ENCODE measurements around the gene SHC1. TPM values are rescaled to one million over a fixed set of nuclear protein-coding genes. Genes with fewer than 3 reads are reported as not detected.

The SHC1 gene
- polyA plus RNA-seq, 1 of the 3 experiments (the other 2 are of a cell fraction), result 338 TPM

- peak; percentile 81 for TF ChIP-seq FOSL2 (IDR thresholded peaks at IDR 0.05; ENCODE audit: borderline replicate concordance, low read depth)
- TF ChIP-seq, protein P1, sequence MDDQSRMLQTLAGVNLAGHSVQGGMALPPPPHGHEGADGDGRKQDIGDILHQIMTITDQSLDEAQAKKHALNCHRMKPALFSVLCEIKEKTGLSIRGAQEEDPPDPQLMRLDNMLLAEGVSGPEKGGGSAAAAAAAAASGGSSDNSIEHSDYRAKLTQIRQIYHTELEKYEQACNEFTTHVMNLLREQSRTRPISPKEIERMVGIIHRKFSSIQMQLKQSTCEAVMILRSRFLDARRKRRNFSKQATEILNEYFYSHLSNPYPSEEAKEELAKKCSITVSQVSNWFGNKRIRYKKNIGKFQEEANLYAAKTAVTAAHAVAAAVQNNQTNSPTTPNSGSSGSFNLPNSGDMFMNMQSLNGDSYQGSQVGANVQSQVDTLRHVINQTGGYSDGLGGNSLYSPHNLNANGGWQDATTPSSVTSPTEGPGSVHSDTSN (IDR thresholded peaks at IDR 0.05), result peak; percentile 54
- peak; percentile 64; the same call in 1 of the 2 replicates for TF ChIP-seq MAX (IDR thresholded peaks at IDR 0.05; ENCODE audit: low read depth)
- peak; percentile 68; the same call in 1 of the 2 replicates for TF ChIP-seq NFIC (IDR thresholded peaks at IDR 0.05; ENCODE audit: borderline replicate concordance)
- TF ChIP-seq FOXM1 (IDR thresholded peaks at IDR 0.05; ENCODE audit: low read depth), result peak; percentile 59; the same call in 1 of the 2 replicates
- TF ChIP-seq SMC3 (IDR thresholded peaks at IDR 0.05; ENCODE audit: low read depth, low read length), result 0 out of 2 replicates have a peak, but pooled peaks have one; percentile 2
- no peak; the same call in 1 of the 2 replicates for TF ChIP-seq TEAD4 (IDR thresholded peaks at IDR 0.05; ENCODE audit: borderline replicate concordance, insufficient read depth)
- TF ChIP-seq EP300 (IDR thresholded peaks at IDR 0.05; ENCODE audit: borderline replicate concordance in 1 of 2, low read depth in 1 of 2, low read length in 1 of 2), result peak in 1 of 2 experiments; percentile 50; a peak in 3 of 4 replicates
- TF ChIP-seq, protein P2, sequence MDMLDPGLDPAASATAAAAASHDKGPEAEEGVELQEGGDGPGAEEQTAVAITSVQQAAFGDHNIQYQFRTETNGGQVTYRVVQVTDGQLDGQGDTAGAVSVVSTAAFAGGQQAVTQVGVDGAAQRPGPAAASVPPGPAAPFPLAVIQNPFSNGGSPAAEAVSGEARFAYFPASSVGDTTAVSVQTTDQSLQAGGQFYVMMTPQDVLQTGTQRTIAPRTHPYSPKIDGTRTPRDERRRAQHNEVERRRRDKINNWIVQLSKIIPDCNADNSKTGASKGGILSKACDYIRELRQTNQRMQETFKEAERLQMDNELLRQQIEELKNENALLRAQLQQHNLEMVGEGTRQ (IDR thresholded peaks at IDR 0.05; ENCODE audit: borderline replicate concordance, low read depth, low read length), result no peak
- TF ChIP-seq RFX5 (IDR thresholded peaks at IDR 0.05; ENCODE audit: low read length), result peak; percentile 68; the same call in 1 of the 2 replicates
- TF ChIP-seq RAD21 (IDR thresholded peaks at IDR 0.05; ENCODE audit: low read length), result no peak
- peak; percentile 55; the same call in 1 of the 2 replicates for TF ChIP-seq TCF12 (IDR thresholded peaks at IDR 0.05)
- 0 out of 2 replicates have a peak, but pooled peaks have one; percentile 31 for TF ChIP-seq NRF1 (IDR thresholded peaks at IDR 0.05; ENCODE audit: low read depth, low read length)
- peak; percentile 95 for TF ChIP-seq JUND (IDR thresholded peaks at IDR 0.05)
- no peak for TF ChIP-seq EZH2phosphoT487 (IDR thresholded peaks at IDR 0.05; ENCODE audit: borderline replicate concordance, low read depth)
- 0 out of 2 replicates have a peak, but pooled peaks have one; percentile 28 for TF ChIP-seq REST (IDR thresholded peaks at IDR 0.05; ENCODE audit: low read depth, low read length)
- no peak for TF ChIP-seq MEF2A (IDR thresholded peaks at IDR 0.05; ENCODE audit: borderline replicate concordance, low read depth)
- peak; percentile 74 for TF ChIP-seq TAF1 (IDR thresholded peaks at IDR 0.05; ENCODE audit: borderline replicate concordance, low read depth, low read length)
- no peak for TF ChIP-seq IRF3 (IDR thresholded peaks at IDR 0.05; ENCODE audit: low read depth, low read length)
- peak; percentile 64 for TF ChIP-seq MXI1 (IDR thresholded peaks at IDR 0.05; ENCODE audit: low read depth, low read length)
- peak; percentile 33; the same call in 1 of the 2 replicates for TF ChIP-seq RCOR1 (IDR thresholded peaks at IDR 0.05; ENCODE audit: low read length)
- TF ChIP-seq ZBTB33 (IDR thresholded peaks at IDR 0.05; ENCODE audit: borderline replicate concordance, low read depth), result peak; percentile 31; the same call in 1 of the 2 replicates
- no peak for TF ChIP-seq FOXJ3 (CRISPR knock-in tag; IDR thresholded peaks at IDR 0.05)
These were observed 30.3 kb upstream of the SHC1 start (continued) for GRCh38 chr1:155000726-155001424.

Measured in SK-N-SH (cell line).